Esophagus (tissue), 2 donors: Measurements from ENCODE around the gene IFITM2. TPM values are rescaled to one million over a fixed set of nuclear protein-coding genes. Genes with fewer than 3 reads are reported as not detected.
"Not testable (repeated sequence)": the region's sequence is repeated elsewhere in the genome, so short reads cannot be mapped to it uniquely, and the experiment has no call there.

Source experiments
- H3K27ac ChIP-seq, 2 donors: one replicate each; pipeline ENCODE4 v1.5.1; 2013; ENCODE audit warnings: low read depth in 2 of 2, mild to moderate bottlenecking in 2 of 2, inconsistent platforms in 1 of 2, low read length in 1 of 2, moderate library complexity in 1 of 2
- H3K27me3 ChIP-seq, 2 donors: one replicate each; pipeline ENCODE4 v1.6.1; 2013; ENCODE audit warnings: low read length in 2 of 2, control low read depth in 1 of 2, mild to moderate bottlenecking in 1 of 2; ENCODE audit not compliant: insufficient read depth in 2 of 2, control insufficient read depth in 1 of 2
- H3K36me3 ChIP-seq, 2 donors: one replicate each; pipeline ENCODE4 v1.6.1; 2013; ENCODE audit warnings: low read length in 1 of 2; ENCODE audit not compliant: control insufficient read depth in 2 of 2, insufficient read depth in 2 of 2
- H3K4me1 ChIP-seq, 2 donors: one replicate each; pipeline ENCODE4 v1.6.1; 2013; ENCODE audit warnings: low read length in 1 of 2; ENCODE audit not compliant: control insufficient read depth in 2 of 2, insufficient read depth in 2 of 2
- H3K4me3 ChIP-seq, 2 donors: one replicate each; pipeline ENCODE4 v1.5.1; 2013; ENCODE audit warnings: low read length in 2 of 2, mild to moderate bottlenecking in 2 of 2, low read depth in 1 of 2, moderate library complexity in 1 of 2
- H3K9me3 ChIP-seq, 2 donors: one replicate each; pipeline ENCODE4 v1.6.1; 2013; ENCODE audit warnings: mild to moderate bottlenecking in 2 of 2, low read depth in 1 of 2, low read length in 1 of 2, moderate library complexity in 1 of 2; ENCODE audit not compliant: control insufficient read depth in 2 of 2, insufficient read depth in 1 of 2
- WGBS, 2 donors: extraction: QIAGEN DNeasy Blood & Tissue Kit; methylation state at CpG; one replicate each; pipeline ENCODE4 v1.1.7; 2013; 5-methylcytosine and 5-hydroxymethylcytosine counted together
- polyA plus RNA-seq, 2 donors: library from polyadenylated mRNA; stranded (reverse); fragments of 200-250 nt; gene quantifications; one replicate each; pipeline ENCODE4 v1.2.3, GENCODE V29; 2013
- donor health status: healthy with polysubstance abuse.
- donor health status: Bipolar disorder and iron deficiency.

The IFITM2 gene
- polyA plus RNA-seq, 2 donors = 72.3 to 165 TPM

DNA sequence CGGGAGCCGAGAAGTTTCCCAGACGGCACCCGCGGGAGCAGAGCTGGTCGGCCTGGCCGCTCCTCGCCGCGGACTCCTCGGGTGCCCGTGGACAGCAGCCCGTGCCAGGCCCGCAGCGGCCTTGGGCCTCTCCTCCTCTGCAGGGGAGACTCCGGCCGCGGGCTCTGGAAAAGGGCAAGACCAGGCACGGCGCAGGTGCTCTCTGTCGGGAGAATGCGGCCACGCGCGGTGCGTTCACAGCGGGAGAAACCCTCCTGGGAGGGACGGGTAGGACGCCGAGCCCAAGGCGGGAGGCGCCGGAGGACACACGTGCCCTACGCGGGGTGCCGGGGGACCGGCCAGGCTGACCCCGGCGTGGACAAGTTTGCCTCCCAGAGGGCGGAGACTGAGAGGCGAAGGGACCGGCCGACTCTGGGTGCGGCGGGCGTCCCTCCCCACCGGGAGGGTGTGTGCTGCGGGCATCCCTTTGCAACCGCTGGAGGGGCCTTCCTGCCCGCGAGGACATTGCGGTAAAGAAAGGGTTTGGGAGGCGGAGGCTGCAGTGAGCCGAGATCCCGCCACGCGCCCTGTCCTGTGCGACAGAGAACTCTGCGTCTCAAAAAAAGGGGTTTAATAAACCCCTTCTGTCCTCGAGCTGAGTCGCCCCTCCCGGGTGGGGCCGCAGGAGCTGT, 8.6 kb downstream of the IFITM2 start:
- peak overlapping the region; percentile 47 to 49 for H3K4me3 ChIP-seq
- WGBS, 2 donors = 14 to 16% methylated on average over 54 to 64 of the region's 64 CpGs
- H3K4me1 ChIP-seq = peaks cover 0 to 6% of the 10 kb centered on the region in 2 donors
- no peaks in the 10 kb centered on the region for H3K36me3 ChIP-seq
- H3K27ac ChIP-seq = peak overlapping the region; percentile 45 to 78
- H3K9me3 ChIP-seq = no peaks in the 10 kb centered on the region
- H3K27me3 ChIP-seq = no peaks in the 10 kb centered on the region

DNA sequence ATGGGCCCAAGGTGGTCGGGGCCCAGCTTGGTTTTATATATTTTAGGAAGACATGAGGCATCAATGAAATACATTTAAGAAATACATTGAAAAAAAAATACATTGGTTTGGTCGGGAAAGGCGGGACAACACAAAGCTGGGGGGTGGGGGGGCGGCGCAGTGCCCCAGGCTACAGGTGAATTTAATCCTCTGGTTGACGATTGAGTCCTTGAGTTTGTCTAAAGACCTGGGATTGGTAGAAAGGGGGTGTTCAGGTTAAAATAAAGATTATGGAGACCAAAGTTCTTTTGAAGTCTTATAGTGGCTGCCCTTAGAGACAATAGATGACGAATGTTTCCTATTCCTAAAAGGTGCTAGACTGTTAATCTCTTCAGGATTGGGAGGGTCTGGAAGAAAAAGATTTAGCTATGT, 9.3 kb downstream of the IFITM2 start:
- Histone ChIP-seq H3K4me1 (peaks cover 0 to 6% of the 10 kb centered on the region in 2 donors), H3K27ac (peak overlapping the region in 1 of 2 donors; percentile 78), H3K4me3 (peak overlapping the region in 1 of 2 donors; percentile 47), H3K9me3 (no peaks in the 10 kb centered on the region), H3K27me3 (no peaks in the 10 kb centered on the region), H3K36me3 (no peaks in the 10 kb centered on the region)
- 37 to 50% methylated on average over 7 of the region's 7 CpGs for WGBS, 2 donors

DNA sequence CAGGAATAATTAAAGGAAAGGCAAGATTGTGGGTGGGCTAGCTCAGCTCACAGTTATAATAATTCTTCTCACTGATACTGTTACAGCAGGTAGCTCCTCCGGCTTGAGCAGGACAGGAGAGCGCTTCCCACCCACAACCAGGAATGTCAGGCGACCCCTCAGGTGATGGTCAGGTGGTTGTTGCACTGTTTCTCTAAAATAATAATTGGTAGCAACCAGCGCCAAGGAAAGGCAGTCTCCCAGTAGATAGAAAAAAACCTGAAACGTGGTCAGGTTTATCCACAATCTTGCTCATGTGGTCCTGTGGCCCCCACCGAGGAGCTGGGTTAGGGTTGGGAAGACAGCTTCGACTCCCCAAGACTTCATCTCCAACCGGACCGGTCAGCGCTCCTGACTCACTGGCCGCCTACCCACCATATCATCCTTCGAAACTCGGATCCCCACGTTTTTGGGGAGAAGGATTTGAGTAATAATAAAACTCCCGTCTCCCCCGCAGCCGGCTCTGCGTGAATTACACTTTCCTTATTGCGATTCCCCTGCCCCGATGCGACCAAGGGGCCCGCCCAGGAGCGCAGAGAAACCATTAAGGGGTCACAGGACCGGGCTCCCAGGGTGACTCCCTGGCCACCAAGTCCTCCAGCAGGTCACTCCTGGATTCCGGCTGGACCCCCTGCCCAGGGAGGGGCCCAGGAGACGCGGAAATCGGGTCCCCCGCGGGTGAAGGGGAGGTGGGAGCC, 10.2 kb downstream of the IFITM2 start:
- not testable (repeated sequence) for H3K36me3 ChIP-seq, H3K4me1 ChIP-seq, H3K4me3 ChIP-seq, H3K27me3 ChIP-seq, H3K9me3 ChIP-seq
- peak overlapping the region; percentile 23 to 42 for H3K27ac ChIP-seq
- 19 to 24% methylated on average over 13 to 17 of the region's 30 CpGs for WGBS, 2 donors

DNA sequence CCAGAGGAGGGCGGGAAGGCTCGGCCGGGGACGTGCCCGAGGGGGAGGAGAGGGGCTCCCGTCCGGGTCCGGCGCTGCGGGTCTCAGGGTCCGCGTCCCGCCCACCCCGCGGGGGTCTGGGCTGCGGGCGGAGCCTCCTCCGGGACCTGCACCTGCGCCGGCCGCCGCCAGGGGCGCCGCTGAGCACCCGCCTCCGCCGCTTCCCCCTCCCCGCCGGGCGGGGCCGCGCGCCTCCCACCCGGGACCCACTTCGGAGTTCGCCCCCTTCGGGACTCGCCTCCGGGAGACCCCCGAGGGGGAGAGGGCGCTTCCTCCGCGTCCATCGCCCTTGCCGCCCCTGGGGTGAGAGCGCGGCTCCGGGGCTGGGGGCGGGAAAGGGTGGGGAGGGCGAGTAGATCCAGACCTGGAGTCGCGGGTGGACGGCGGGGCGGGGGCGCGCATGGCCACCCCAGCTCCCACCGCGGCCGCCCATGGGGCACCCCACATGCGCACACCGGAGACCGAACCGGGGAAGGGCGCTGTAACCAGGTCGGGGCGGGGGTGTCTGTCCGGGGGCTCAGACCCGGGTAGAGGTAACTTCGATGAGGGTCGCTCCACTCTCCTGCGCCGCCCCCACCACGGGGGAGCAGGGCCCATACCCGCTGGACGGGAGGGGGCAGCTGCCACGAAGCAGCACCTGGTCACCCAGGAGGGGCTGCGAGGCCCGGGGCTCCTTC, 10.9 kb downstream of the IFITM2 start:
- WGBS, 2 donors = 0% methylated on average over 10 to 15 of the region's 79 CpGs
- H3K27me3 ChIP-seq, H3K9me3 ChIP-seq, H3K4me1 ChIP-seq, H3K36me3 ChIP-seq: not testable (repeated sequence)
- Histone ChIP-seq H3K4me3 (peak overlapping the region; percentile 45 to 56), H3K27ac (peak overlapping the region; percentile 79)

DNA sequence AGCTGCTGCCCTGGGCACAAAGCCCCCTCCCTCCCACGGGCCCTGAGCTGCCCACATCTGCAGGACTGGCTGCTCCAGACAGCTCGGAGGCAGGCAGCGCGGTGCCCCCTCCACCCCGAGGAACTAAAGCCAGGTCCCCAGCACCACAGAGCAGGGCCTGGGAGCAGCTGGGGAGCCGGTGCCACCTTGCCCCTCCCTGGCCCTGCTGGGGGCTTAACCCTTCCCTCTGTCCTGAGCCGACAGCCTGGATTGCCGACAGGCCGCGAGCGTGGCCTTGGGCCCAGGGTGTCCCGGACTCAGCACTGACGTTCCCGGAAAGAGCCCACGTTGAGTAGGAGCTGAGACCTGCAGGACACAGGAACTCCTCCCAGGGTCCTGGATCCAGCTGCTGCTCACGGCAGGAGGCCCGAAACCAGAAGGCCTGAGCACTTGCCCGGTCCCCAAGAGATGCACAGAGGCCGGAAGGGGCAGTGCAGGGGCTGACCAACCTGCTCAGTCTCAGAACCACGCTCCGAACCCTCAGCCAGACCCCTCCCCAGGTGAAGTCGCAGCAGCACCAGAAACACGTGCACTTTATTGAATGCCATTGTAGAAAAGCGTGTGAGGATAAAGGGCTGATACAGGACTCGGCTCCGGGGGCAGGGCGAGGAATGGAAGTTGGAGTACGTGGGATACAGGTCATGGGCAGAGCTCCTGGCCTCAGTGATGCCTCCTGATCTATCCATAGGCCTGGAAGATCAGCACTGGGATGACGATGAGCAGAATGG, 11.7 kb downstream of the IFITM2 start:
- WGBS, 2 donors = 6 to 7% methylated on average over 19 to 20 of the region's 29 CpGs
- H3K27me3 ChIP-seq, H3K4me1 ChIP-seq, H3K36me3 ChIP-seq, H3K9me3 ChIP-seq: not testable (repeated sequence)
- Histone ChIP-seq H3K4me3 (peak overlapping the region; percentile 62 to 85), H3K27ac (peak overlapping the region; percentile 86 to 87)

DNA sequence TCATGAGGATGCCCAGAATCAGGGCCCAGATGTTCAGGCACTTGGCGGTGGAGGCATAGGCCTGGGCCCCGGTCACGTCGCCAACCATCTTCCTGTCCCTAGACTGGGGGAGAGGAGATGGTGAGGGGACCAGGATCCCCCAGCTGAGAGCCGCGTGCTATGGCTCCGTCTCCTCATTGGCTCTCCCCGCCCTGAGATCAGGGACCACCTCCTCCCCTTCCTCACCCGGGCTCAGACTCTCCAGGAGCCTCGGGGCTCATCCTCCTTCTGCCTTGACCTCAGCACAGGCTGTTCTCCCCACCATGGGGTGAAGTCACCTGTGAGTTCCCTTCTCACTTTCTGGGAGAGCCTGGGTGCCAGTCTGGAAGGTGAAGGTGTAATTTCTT, 12.3 kb downstream of the IFITM2 start:
- WGBS, 2 donors = 6 to 29% methylated on average over 7 to 9 of the region's 10 CpGs
- H3K27ac ChIP-seq = peak overlapping the region; percentile 87 to 92
- H3K36me3 ChIP-seq, H3K9me3 ChIP-seq, H3K4me1 ChIP-seq, H3K27me3 ChIP-seq: not testable (repeated sequence)
- peak overlapping the region; percentile 62 to 85 for H3K4me3 ChIP-seq

DNA sequence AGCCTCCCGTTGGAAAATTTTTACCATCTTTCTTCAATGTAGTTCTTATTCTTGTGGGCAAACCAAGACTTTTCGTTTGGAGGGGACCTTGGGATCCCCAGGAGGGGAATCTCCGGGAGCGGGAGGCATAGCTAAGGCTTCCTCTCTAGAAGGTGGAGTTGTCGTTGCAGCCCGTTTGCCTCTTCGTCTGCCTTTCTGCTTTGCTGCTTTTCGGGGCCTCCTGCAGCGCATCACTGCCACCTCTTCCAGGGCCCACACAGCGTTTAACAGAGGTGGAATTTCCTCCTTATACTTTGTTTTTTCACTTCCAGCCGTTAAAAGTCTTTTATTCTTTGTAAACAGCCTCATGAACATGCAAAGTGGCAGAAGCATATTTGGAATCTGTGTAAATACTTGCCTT, 16.5 kb downstream of the IFITM2 start:
- peak overlapping the region in 1 of 2 donors; percentile 42 for H3K27ac ChIP-seq
- no peaks in the 10 kb centered on the region for H3K27me3 ChIP-seq
- WGBS, 2 donors = 71 to 76% methylated on average over 11 of the region's 11 CpGs
- H3K4me3 ChIP-seq = no peak overlapping the region
- peaks cover 3 to 4% of the 10 kb centered on the region in 2 donors for H3K4me1 ChIP-seq
- no peaks in the 10 kb centered on the region for H3K36me3 ChIP-seq
- no peaks in the 10 kb centered on the region for H3K9me3 ChIP-seq

DNA sequence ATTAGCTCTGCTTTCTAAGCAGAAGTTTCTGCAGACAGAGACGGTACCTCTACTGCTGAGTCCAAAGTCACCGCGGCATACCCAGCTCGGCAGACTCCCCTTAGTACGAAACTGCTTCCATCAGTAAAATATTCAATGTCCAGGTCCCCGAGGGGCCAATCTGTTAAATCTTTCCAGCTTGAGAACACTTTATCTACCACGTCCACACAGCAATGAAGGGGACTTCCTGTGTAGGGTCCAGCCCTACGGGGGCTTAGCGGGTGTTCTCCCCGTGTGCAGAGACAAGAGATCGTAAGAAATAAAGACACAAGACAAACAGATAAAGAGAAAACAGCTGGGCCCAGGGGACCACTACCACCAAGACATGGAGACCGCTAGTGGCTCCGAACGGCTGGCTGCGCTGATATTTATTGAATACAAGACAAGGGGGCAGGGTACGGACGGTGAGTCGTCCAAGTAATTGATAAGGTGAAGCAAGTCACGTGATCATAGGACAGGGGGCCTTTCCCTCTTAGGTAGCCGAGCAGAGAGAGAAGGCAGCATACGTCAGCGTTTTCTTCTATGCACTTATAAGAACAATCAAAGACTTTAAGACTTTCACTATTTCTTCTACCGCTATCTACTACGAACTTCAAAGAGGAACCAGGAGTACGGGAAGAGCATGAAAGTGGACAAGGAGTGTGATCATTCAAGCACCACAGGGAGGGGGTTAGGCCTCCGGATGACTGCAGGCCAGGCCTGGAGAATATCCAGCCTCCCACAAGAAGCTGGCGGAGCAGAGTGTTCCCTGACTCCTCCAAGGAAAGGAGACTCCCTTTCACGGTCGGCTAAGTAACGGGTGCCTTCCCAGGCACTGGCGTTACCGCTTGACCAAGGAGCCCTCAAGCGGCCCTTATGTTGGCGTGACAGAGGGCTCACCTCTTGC, 17.2 kb downstream of the IFITM2 start:
- not testable (repeated sequence) for H3K4me3 ChIP-seq

More for the DNA sequence above, 17.2 kb downstream of the IFITM2 start:
- H3K36me3 ChIP-seq, H3K9me3 ChIP-seq, H3K4me1 ChIP-seq, H3K27me3 ChIP-seq: not testable (repeated sequence)
- H3K27ac ChIP-seq = peak overlapping the region in 1 of 2 donors; percentile 82
- 68 to 69% methylated on average over 26 to 28 of the region's 34 CpGs for WGBS, 2 donors
